BLaER1 (cell line): ENCODE data around the gene VEPH1.
"Not testable (repeated sequence)": the region's sequence is repeated elsewhere in the genome, so short reads cannot be mapped to it uniquely, and the experiment has no call there.

Experiments
- H3K27ac ChIP-seq: shearing (Covaris generic); formaldehyde crosslinking; 2 replicates; pipeline ENCODE4 v1.8.1; 2022
- H3K27me3 ChIP-seq: shearing (Covaris generic); formaldehyde crosslinking; 2 replicates; pipeline ENCODE4 v1.8.1; 2022
- H3K36me3 ChIP-seq: shearing (Covaris generic); formaldehyde crosslinking; 2 replicates; pipeline ENCODE4 v1.8.1; 2022
- H3K4me1 ChIP-seq: shearing (Covaris generic); formaldehyde crosslinking; 2 replicates; pipeline ENCODE4 v1.8.1; 2022
- H3K4me2 ChIP-seq: shearing (Covaris generic); formaldehyde crosslinking; 2 replicates; pipeline ENCODE4 v1.8.1; 2022
- H3K4me3 ChIP-seq: shearing (Covaris generic); formaldehyde crosslinking; 2 replicates; pipeline ENCODE4 v1.8.1; 2022
- H3K9ac ChIP-seq: shearing (Covaris generic); formaldehyde crosslinking; 2 replicates; pipeline ENCODE4 v1.8.1; 2022
- H3K9me3 ChIP-seq: shearing (Covaris generic); formaldehyde crosslinking; 2 replicates; pipeline ENCODE4 v1.8.1; 2022
- H4K20me1 ChIP-seq: shearing (Covaris generic); formaldehyde crosslinking; 2 replicates; pipeline ENCODE4 v1.8.1; 2022
- Cebpa-rat ChIP-seq: shearing (Covaris generic); IDR thresholded peaks from 2 replicates; pipeline ENCODE4 v1.8.1; 2022

Gene VEPH1

DNA sequence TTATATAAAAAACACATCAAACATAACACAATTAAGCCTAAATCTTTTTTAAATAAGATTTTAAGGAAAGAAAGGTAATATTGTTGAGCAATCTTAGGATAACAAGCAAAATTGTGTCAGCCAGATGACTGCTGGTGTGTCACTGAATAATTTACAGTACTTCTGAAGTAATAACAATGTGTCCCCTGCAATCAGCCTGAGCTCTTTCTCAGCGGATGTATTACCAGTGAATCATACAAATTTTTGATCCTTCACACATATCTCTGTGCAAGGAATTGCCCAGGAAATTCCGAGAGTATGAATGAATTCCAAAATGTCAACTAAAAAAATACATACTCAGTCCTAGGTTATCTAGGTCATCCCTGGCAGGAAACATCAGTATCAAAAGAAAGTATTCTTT, 143.2 kb downstream of the VEPH1 start:
- no peak for TF ChIP-seq Cebpa-rat
- Histone ChIP-seq H3K4me1 (no peaks in the 10 kb centered on the region), H3K4me2 (no peak overlapping the region), H3K9me3 (no peaks in the 10 kb centered on the region), H3K36me3 (no peaks in the 10 kb centered on the region), H3K9ac (no peak overlapping the region), H3K27me3 (no peaks in the 10 kb centered on the region), H3K4me3 (no peak overlapping the region), H3K27ac (no peak overlapping the region), H4K20me1 (no peaks in the 10 kb centered on the region)

DNA sequence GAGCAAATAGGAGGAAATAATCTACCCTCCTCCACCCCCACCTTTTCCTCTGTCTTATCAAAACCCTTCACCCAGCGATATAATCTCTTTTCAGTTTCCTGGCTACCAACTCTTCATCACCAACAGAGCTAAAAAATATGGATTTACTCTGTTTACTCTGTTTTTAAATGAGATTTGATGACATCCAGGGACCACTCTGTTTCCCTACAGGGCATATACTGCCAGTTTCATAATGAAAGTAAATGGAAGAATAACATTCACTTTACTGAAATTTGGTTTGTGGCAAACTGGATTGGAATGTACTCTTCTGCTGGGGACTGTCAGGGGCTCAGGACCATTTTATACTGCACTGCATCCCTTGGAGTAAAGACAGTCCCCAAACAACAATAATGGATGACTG, 146.7 kb downstream of the VEPH1 start:
- no peak for TF ChIP-seq Cebpa-rat
- H3K9me3 ChIP-seq, result no peaks in the 10 kb centered on the region
- no peaks in the 10 kb centered on the region for H3K36me3 ChIP-seq
- no peak overlapping the region for H3K4me2 ChIP-seq
- no peaks in the 10 kb centered on the region for H3K4me1 ChIP-seq
- H3K27me3 ChIP-seq, result no peaks in the 10 kb centered on the region
- no peak overlapping the region for H3K4me3 ChIP-seq
- H3K27ac ChIP-seq, result no peak overlapping the region
- H4K20me1 ChIP-seq, result no peaks in the 10 kb centered on the region
- no peak overlapping the region for H3K9ac ChIP-seq

DNA sequence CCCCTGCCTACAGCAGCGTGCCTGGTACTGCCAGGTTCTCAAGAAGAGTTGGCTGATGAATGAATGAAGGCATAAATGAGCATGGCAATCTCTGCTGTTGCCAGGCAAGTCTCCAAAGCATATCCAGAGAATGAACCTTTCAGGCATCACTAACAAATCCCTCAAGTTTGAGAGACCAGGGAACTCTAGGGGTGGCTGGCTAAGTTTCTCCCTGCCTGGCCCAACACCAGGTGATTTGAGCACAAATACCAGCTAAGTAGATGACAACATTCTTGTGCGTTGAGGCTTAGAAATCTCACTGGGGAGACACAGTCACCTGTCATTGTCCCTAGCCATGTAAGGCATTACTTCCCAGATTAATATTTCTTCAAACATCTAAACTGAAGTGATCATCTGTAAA, 147.9 kb downstream of the VEPH1 start:
- H3K27me3 ChIP-seq, result no peaks in the 10 kb centered on the region
- TF ChIP-seq Cebpa-rat, result no peak
- H3K4me1 ChIP-seq, result no peaks in the 10 kb centered on the region
- H3K4me2 ChIP-seq, result no peak overlapping the region
- H3K4me3 ChIP-seq, result no peak overlapping the region
- no peaks in the 10 kb centered on the region for H4K20me1 ChIP-seq
- H3K27ac ChIP-seq, result no peak overlapping the region
- H3K9me3 ChIP-seq, result no peaks in the 10 kb centered on the region
- H3K36me3 ChIP-seq, result no peaks in the 10 kb centered on the region
- no peak overlapping the region for H3K9ac ChIP-seq

DNA sequence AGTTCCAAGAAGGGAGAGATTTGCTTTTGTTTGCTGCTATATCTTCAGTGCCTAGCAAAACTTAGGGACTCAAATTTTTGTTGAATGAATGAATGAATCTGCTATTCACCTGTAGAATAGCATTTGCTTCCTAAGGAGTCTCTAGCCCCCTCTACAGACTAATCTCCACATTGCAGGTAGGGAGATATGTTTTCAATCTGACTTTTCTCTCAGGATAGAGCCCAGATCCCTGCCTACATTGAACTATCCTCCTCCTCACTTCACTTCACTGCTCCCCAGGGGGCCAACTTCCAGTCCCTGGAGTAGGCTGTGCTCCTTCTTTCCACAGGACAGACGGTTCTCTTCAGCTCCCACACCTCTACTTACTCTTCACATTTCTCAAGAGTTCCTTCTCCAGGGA, 148.5 kb downstream of the VEPH1 start:
- H3K4me2 ChIP-seq, result no peak overlapping the region

DNA sequence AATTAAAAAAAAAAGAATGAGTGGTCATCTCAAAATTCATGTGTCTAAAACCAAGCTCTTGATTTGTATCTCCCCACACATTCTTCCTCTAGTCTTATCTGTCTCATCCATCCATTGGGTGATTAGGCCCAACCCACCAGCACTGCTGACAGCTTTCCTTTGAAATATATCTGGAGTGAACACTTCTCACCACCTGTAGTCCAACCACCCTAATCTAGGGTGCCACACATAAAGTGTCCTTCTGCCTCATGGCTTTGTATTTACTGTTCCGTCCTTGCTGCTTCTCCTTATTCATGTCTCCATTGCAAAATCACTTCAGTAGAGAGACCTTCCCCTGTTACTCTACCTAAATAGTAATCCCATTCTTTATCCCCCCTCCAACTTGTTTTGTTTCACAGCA, 149.0 kb downstream of the VEPH1 start:
- no peak overlapping the region for H3K4me2 ChIP-seq
- no peak overlapping the region for H3K4me3 ChIP-seq
- no peak overlapping the region for H3K9ac ChIP-seq
- no peak overlapping the region for H3K27ac ChIP-seq
- no peaks in the 10 kb centered on the region for H3K9me3 ChIP-seq
- H4K20me1 ChIP-seq, result no peaks in the 10 kb centered on the region
- H3K4me1 ChIP-seq, result no peaks in the 10 kb centered on the region
- no peaks in the 10 kb centered on the region for H3K36me3 ChIP-seq
- H3K27me3 ChIP-seq, result no peaks in the 10 kb centered on the region
- TF ChIP-seq Cebpa-rat, result no peak

More for the DNA sequence above, 148.5 kb downstream of the VEPH1 start:
- Histone ChIP-seq H3K4me1 (no peaks in the 10 kb centered on the region), H4K20me1 (no peaks in the 10 kb centered on the region), H3K4me3 (no peak overlapping the region), H3K27me3 (no peaks in the 10 kb centered on the region), H3K9ac (no peak overlapping the region), H3K27ac (no peak overlapping the region), H3K36me3 (no peaks in the 10 kb centered on the region), H3K9me3 (no peaks in the 10 kb centered on the region)
- TF ChIP-seq Cebpa-rat, result no peak

DNA sequence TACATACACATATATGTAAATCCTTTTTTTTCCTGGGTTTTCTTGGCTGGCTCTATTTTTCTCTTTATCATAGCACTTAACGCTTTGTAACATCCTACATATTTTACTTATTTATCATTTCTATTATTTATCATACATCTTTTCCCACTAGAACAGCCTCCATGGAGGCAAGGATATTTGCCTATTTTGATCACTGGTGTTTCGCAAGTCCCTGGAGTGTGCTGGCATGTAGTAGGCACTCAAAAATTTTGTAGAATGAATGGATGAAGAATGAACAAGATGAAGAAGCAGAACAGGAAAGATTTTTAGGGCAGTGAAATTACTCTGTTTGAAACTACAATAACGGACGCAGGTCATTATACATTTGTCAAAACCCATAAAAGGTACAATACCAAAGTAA, 149.6 kb downstream of the VEPH1 start:
- no peak overlapping the region for H3K4me3 ChIP-seq
- H3K4me2 ChIP-seq, result no peak overlapping the region
- no peaks in the 10 kb centered on the region for H3K4me1 ChIP-seq
- H3K9me3 ChIP-seq, result no peaks in the 10 kb centered on the region
- no peaks in the 10 kb centered on the region for H3K36me3 ChIP-seq
- H3K27me3 ChIP-seq, result no peaks in the 10 kb centered on the region
- H4K20me1 ChIP-seq, result no peaks in the 10 kb centered on the region
- H3K9ac ChIP-seq, result no peak overlapping the region
- H3K27ac ChIP-seq, result no peak overlapping the region
- TF ChIP-seq Cebpa-rat, result no peak

DNA sequence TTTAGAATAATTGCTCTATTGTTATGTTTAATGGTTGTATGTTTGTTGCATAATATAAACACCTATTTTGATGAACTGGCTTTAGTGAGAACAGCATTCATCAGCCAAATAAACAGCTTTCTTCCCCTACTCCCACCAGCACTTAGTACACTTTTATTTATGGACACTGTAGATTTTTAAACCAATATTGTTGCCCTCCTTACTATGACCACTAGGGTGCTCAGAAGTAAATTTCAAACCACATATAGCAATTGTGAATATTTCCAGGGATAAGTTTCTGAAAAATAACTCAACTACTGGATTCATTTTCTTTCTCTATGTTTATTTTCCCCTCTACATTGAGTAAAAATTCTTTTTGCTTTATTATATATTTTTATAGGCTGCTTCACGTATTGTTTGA, 151.2 kb downstream of the VEPH1 start:
- H3K4me2 ChIP-seq, result no peak overlapping the region
- H3K9me3 ChIP-seq, result no peaks in the 10 kb centered on the region
- H3K27ac ChIP-seq, result no peak overlapping the region
- H3K36me3 ChIP-seq, result no peaks in the 10 kb centered on the region
- no peak overlapping the region for H3K9ac ChIP-seq
- no peaks in the 10 kb centered on the region for H3K4me1 ChIP-seq
- no peak overlapping the region for H3K4me3 ChIP-seq
- no peaks in the 10 kb centered on the region for H4K20me1 ChIP-seq
- no peak for TF ChIP-seq Cebpa-rat
- H3K27me3 ChIP-seq, result no peaks in the 10 kb centered on the region

GRCh38 chr3:157350651-157351050, 152.6 kb downstream of the VEPH1 start:
- H3K36me3 ChIP-seq, H3K4me2 ChIP-seq, H3K27me3 ChIP-seq, H3K4me3 ChIP-seq, H3K4me1 ChIP-seq, H3K27ac ChIP-seq, H3K9me3 ChIP-seq, H4K20me1 ChIP-seq, H3K9ac ChIP-seq: not testable (repeated sequence)

- H3K9ac ChIP-seq, H4K20me1 ChIP-seq, H3K4me1 ChIP-seq, H3K27ac ChIP-seq, H3K9me3 ChIP-seq, H3K4me3 ChIP-seq, H3K4me2 ChIP-seq, H3K27me3 ChIP-seq, H3K36me3 ChIP-seq: not testable (repeated sequence)
These were observed 154.7 kb downstream of the VEPH1 start for GRCh38 chr3:157348304-157349075.

DNA sequence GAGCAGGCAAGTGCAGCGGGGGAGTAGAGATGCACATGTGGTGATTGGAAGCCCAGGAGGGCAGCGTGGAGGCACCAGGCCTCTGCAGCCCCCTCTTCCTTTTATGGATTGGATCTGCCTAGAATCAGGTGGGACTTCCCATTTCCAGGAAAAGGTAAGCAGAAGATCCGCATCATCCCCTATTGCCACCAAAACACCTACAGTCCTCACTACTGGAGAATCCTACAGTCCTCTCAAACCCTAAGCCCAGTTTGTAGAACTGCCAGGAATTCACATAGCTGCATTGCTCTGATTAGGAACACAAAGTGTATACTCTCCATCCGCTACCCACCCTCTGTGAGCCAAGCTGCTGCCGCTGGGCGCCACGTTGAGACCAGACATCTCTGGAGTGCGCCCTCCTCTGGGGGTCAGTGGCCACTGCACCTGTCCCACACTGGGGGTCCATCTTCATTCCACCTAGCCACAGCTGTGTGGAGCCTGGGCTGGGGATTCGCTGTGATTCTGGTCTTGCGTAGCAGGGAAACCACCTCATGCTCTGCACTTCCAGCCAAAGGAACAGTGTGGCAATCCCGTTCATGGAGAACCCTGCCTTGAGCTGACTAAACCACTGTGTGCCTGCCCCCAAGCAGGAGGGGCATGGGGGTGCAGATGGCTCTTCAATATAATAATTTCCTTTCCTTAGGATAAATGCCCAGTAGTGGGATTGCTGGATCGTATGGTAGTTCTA, 155.5 kb downstream of the VEPH1 start:
- Histone ChIP-seq H3K9ac (no peak overlapping the region), H4K20me1 (no peaks in the 10 kb centered on the region), H3K4me1 (no peaks in the 10 kb centered on the region), H3K27me3 (no peaks in the 10 kb centered on the region), H3K4me2 (no peak overlapping the region), H3K36me3 (no peaks in the 10 kb centered on the region), H3K27ac (no peak overlapping the region), H3K4me3 (no peak overlapping the region), H3K9me3 (no peaks in the 10 kb centered on the region)
- no peak for TF ChIP-seq Cebpa-rat
